BJ (cell line): ENCODE results near the gene PLA2G5. TPM values are rescaled to one million over a fixed set of nuclear protein-coding genes. Genes with fewer than 3 reads are reported as not detected.

Source experiments
- CTCF ChIA-PET: fragments of 350-600 bp; formaldehyde crosslinking; extraction: SDS; loops from one replicate; lab custom pipeline; 2021; ENCODE audit warnings: antibody characterized with exemption, inconsistent platforms; lab: Yijun Ruan, JAX
- POLR2A ChIA-PET: fragments of 300-600 bp; sonication (Branson Sonifier 250); formaldehyde crosslinking; extraction: SDS; loops from one replicate; lab custom pipeline; 2021; ENCODE audit warnings: antibody characterized with exemption; lab: Charles Lee
- DNase-seq: peaks from one replicate; pipeline ENCODE4 v3.0.0-alpha.2; 2011; ENCODE audit warnings: low read depth
- H3K27me3 ChIP-seq: 2 replicates; pipeline ENCODE4 v1.6.0; 2011; ENCODE audit warnings: low read length; ENCODE audit not compliant: control insufficient read depth, insufficient read depth
- H3K36me3 ChIP-seq: 2 replicates; pipeline ENCODE4 v1.5.1; 2011; ENCODE audit warnings: low read length; ENCODE audit not compliant: control insufficient read depth, insufficient read depth
- H3K4me3 ChIP-seq: 2 replicates; pipeline ENCODE4 v1.5.1; 2011; ENCODE audit warnings: low read depth, mild to moderate bottlenecking, control low read depth, low read length
- CTCF ChIP-seq: IDR thresholded peaks from 2 replicates; pipeline ENCODE4 v1.5.1; 2011; ENCODE audit warnings: low read depth, mild to moderate bottlenecking, control low read depth, inconsistent platforms, low read length, moderate library complexity; ENCODE audit not compliant: insufficient read depth
- polyA plus RNA-seq: library from polyadenylated mRNA; depleted of rRNA; stranded (reverse); fragments of >200 nt; gene quantifications from 2 replicates; pipeline ENCODE4 v1.2.3, GENCODE V29; 2011

The PLA2G5 gene
- polyA plus RNA-seq, 1 experiment: not detected

GRCh38 chr1:20073256-20073655 lies 3.3 kb downstream of the PLA2G5 start:
- DNase-seq: no peak
- POLR2A ChIA-PET: no interaction called here
- TF ChIP-seq CTCF: no peak
- Histone ChIP-seq H3K4me3 (no peak overlapping the region), H3K36me3 (no peaks in the 10 kb centered on the region), H3K27me3 (no peaks in the 10 kb centered on the region; the same call in 1 of the 2 replicates)
- CTCF ChIA-PET: no interaction called here

- no peak overlapping the region for H3K4me3 ChIP-seq
- ChIA-PET POLR2A (interaction anchor here (0.6 to 0.7 kb wide), 2 partner anchors 10 to 97 kb away, joined by 5 to 9 read pairs; no protein-coding TSS in a partner anchor), CTCF (interaction anchor here (0.8 kb wide), 1 partner anchor 121 kb away, joined by 3 read pairs; no protein-coding TSS in a partner anchor)
- TF ChIP-seq CTCF: no peak
- H3K27me3 ChIP-seq: peaks cover under 1% of the 10 kb centered on the region
- DNase-seq: no peak
- H3K36me3 ChIP-seq: no peaks in the 10 kb centered on the region
Measured at GRCh38 chr1:20074055-20074724, 4.2 kb downstream of the PLA2G5 start.

- H3K36me3 ChIP-seq: no peaks in the 10 kb centered on the region
- no peak for DNase-seq
- H3K27me3 ChIP-seq: peaks cover 1% of the 10 kb centered on the region
- no peak for TF ChIP-seq CTCF
- POLR2A ChIA-PET: no interaction called here
- H3K4me3 ChIP-seq: no peak overlapping the region
- CTCF ChIA-PET: interaction anchor here (0.8 kb wide), 1 partner anchor 121 kb away, joined by 3 read pairs; no protein-coding TSS in a partner anchor
Measured at GRCh38 chr1:20074725-20075171, 4.8 kb downstream of the PLA2G5 start.

GRCh38 chr1:20075345-20075744 lies 5.4 kb downstream of the PLA2G5 start:
- DNase-seq: no peak

More at GRCh38 chr1:20075345-20075744, 5.4 kb downstream of the PLA2G5 start:
- H3K27me3 ChIP-seq: peaks cover 1% of the 10 kb centered on the region
- H3K4me3 ChIP-seq: no peak overlapping the region
- CTCF ChIA-PET: interaction anchor here (1.2 kb wide), 1 partner anchor 10 kb away, joined by 3 read pairs; no protein-coding TSS in a partner anchor
- POLR2A ChIA-PET: no interaction called here
- no peaks in the 10 kb centered on the region for H3K36me3 ChIP-seq
- TF ChIP-seq CTCF: no peak
